Activated CD8-positive, alpha-beta memory T cell treated with anti-CD3 and anti-CD28 coated beads, Interleukin-2, amount 50 U/mL, for 24 hours (primary cell): ENCODE data around the gene GLUL.
"Not testable (repeated sequence)": the region's sequence is repeated elsewhere in the genome, so short reads cannot be mapped to it uniquely, and the experiment has no call there.

ENCODE experiments used
- DNase-seq: peaks from one replicate; pipeline ENCODE4 v3.0.0-alpha.2; 2020; ENCODE audit errors: extremely low read depth

GLUL gene

GRCh38 chr1:182368358-182368757, 23.2 kb downstream of the GLUL start:
- DNase-seq: no peak

GRCh38 chr1:182367926-182368325, 23.7 kb downstream of the GLUL start:
- DNase-seq: no peak

- no peak for DNase-seq
These were observed 25.0 kb downstream of the GLUL start for GRCh38 chr1:182366596-182366995.

GRCh38 chr1:182359645-182360044, 31.9 kb downstream of the GLUL start:
- DNase-seq: no peak

- DNase-seq: no peak
These were observed 33.7 kb downstream of the GLUL start for GRCh38 chr1:182357913-182358312.

- no peak for DNase-seq
These were observed 34.4 kb downstream of the GLUL start for GRCh38 chr1:182357171-182357570.

- DNase-seq: no peak
These were observed 35.9 kb downstream of the GLUL start for GRCh38 chr1:182355723-182356098.

- DNase-seq: no peak
These were observed 39.7 kb downstream of the GLUL start for GRCh38 chr1:182351790-182352364.

- no peak for DNase-seq
These were observed 40.8 kb downstream of the GLUL start for GRCh38 chr1:182350839-182351238.

- DNase-seq: no peak
These were observed 42.4 kb downstream of the GLUL start for GRCh38 chr1:182348961-182349747.

- DNase-seq: no peak
These were observed 44.6 kb downstream of the GLUL start for GRCh38 chr1:182347019-182347418.

GRCh38 chr1:182340233-182341058, 51.1 kb downstream of the GLUL start:
- DNase-seq: no peak

GRCh38 chr1:182339684-182340083, 51.9 kb downstream of the GLUL start:
- DNase-seq: no peak

- DNase-seq: no peak
These were observed 52.7 kb downstream of the GLUL start for GRCh38 chr1:182338806-182339370.

GRCh38 chr1:182337736-182338571, 53.6 kb downstream of the GLUL start:
- DNase-seq: no peak

GRCh38 chr1:182335771-182336566, 55.6 kb downstream of the GLUL start:
- no peak for DNase-seq

GRCh38 chr1:182333071-182333571, 58.5 kb downstream of the GLUL start:
- not testable (repeated sequence) for DNase-seq

GRCh38 chr1:182332261-182333060, 59.1 kb downstream of the GLUL start:
- no peak for DNase-seq
